Ectodermal cell (in vitro differentiated cells): ENCODE results near the gene AP1M1.

Source experiments
- H3K27ac ChIP-seq: 2 replicates; pipeline ENCODE4 v1.7.0; 2013; ENCODE audit warnings: mild to moderate bottlenecking, low read depth, low read length; ENCODE audit not compliant: insufficient read depth, poor library complexity, severe bottlenecking
- H3K27me3 ChIP-seq: 2 replicates; pipeline ENCODE4 v1.7.0; 2013; ENCODE audit warnings: mild to moderate bottlenecking, low read length; ENCODE audit not compliant: insufficient read depth, control insufficient read depth, poor library complexity, severe bottlenecking
- H3K36me3 ChIP-seq: one replicate; pipeline ENCODE4 v1.7.0; 2013; ENCODE audit warnings: low read length; ENCODE audit not compliant: control insufficient read depth, insufficient read depth
- H3K4me1 ChIP-seq: one replicate; pipeline ENCODE4 v1.7.0; 2013; ENCODE audit warnings: low read length; ENCODE audit not compliant: control insufficient read depth, insufficient read depth
- H3K4me3 ChIP-seq: 2 replicates; pipeline ENCODE4 v1.7.0; 2013; ENCODE audit warnings: low read depth, low read length, control low read depth; ENCODE audit not compliant: insufficient read depth
- H3K9me3 ChIP-seq: 2 replicates; pipeline ENCODE4 v1.7.0; 2013; ENCODE audit warnings: mild to moderate bottlenecking, low read length, moderate library complexity; ENCODE audit not compliant: control insufficient read depth
- WGBS, 2 experiments: methylation state at CpG; one replicate each; pipeline ENCODE4 v1.1.7; 2013; ENCODE audit warnings: missing lambda C conversion rate in 2 of 2; 5-methylcytosine and 5-hydroxymethylcytosine counted together

AP1M1 gene

DNA sequence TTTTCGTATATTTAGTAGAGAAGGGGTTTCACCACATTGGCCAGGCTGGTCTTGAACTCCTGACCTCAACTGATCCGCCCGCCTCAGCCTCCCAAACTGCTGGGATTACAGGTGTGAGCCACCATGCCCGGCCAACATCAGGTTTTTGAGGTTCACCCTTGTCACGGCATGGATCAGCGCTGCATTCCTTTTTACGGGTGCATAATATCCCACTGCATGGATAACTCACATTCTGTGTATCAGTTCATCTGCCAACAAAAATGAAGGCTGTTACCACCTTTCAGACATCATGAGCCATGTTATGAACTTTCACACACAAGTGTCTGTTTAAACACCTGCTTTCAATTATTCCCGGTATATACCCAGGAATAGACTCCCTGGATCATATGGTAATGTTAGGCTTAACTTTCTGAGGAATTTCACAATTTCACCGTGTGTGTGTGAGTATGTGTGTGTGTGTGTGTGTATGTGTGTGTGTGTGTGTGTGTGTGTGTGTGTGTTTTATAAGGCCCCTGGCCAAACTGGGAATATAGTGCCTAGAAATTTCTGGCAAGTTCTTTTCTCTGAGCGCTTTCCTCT, 52.2 kb downstream of the AP1M1 start:
- Histone ChIP-seq H3K27ac (no peak overlapping the region), H3K4me3 (no peak overlapping the region), H3K4me1 (no peaks in the 10 kb centered on the region), H3K36me3 (no peaks in the 10 kb centered on the region), H3K9me3 (no peaks in the 10 kb centered on the region), H3K27me3 (no peaks in the 10 kb centered on the region)
- 93 to 94% methylated on average over 10 of the region's 10 CpGs for WGBS, 2 experiments

DNA sequence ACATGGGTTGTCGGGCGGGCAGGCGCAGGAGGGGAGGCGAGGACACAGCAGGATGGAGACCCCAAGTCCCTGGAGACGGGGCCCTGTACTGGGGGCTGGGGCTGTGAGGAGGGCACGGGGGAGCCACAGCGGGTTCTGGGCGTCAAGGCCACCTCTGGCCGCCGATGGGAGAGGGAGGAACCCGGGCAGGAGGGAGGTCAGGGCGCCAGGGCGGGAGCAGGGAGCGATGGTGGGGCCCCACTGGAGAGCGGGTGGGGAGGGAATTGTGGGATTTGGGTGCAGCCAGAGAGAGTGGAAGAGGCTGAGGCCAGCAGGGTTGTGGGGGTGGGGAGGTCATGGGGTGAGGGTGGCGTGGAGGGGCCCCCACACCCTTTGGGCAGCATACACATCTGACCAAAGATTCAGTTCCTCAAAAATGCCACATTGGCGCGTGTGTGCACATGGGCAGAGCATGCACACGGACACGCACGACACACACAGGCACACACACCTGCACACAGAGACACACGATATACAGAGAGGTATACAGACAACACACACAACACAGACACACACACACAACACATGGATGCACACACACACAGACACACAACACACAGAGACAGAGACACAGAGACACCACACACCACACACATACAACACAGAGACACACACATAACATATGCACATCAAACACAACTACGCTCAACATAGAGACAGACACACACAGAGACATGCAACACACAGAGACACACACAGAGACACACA, 54.9 kb downstream of the AP1M1 start:
- Histone ChIP-seq H3K36me3 (no peaks in the 10 kb centered on the region), H3K27me3 (no peaks in the 10 kb centered on the region), H3K4me1 (no peaks in the 10 kb centered on the region), H3K27ac (no peak overlapping the region), H3K9me3 (no peaks in the 10 kb centered on the region), H3K4me3 (no peak overlapping the region)
- WGBS, 2 experiments = 90 to 91% methylated on average over 23 of the region's 23 CpGs

DNA sequence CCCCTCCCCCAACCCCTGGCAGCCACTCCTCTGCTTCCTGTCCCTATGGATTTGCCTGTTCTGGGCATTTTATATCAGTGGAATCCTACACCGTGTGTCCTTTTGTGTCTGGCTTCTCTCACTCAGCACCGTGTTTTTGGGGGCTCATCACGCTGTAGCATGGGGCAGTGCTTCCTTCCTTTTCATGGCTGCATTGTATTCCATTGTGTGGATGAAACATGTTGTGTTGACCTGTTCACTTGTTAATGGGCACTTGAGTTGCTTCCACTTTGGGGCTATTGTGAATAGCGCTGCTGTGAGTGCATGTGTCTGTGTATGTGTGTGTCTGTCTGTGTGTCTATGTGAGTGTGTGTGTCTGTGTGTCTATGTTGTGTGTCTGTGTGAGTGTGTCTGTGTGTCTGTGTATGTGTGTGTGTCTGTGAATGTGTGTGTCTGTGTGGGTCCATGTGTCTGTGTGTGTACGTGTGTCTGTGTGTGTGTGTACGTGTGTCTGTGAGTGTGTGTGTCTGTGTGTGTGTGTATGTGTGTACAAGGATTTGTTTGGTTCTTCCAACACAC, 57.2 kb downstream of the AP1M1 start:
- no peaks in the 10 kb centered on the region for H3K9me3 ChIP-seq
- no peak overlapping the region for H3K27ac ChIP-seq
- no peaks in the 10 kb centered on the region for H3K27me3 ChIP-seq
- no peak overlapping the region for H3K4me3 ChIP-seq
- WGBS, 2 experiments = 92 to 95% methylated on average over 6 of the region's 6 CpGs
- no peaks in the 10 kb centered on the region for H3K36me3 ChIP-seq
- no peaks in the 10 kb centered on the region for H3K4me1 ChIP-seq

DNA sequence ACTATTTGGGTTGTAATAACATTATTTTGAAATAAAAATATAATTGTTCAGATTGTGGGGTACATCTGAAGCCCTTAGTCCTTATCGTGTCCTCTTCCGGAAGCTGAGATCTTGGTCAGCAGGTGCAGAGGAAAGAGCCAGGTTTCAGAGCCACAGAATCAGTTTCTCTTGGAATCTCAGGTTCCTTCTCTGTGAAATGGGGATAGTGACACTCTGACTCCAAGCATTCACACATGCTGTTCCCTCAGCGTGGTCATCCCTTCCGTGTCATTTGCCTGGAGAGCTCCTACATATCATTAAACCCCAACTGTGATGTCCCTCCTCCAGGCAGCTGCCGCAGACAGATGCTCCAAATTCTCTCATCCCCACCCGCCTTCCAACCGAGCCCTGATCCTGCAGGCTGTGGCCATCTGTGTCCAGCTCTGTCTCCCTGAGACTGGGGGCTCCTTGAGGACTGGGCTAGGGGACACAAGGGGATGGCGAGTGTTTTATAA, 59.8 kb downstream of the AP1M1 start:
- 84 to 86% methylated on average over 8 of the region's 8 CpGs for WGBS, 2 experiments
- Histone ChIP-seq H3K27me3 (no peaks in the 10 kb centered on the region), H3K4me1 (no peaks in the 10 kb centered on the region), H3K27ac (no peak overlapping the region), H3K9me3 (no peaks in the 10 kb centered on the region), H3K4me3 (no peak overlapping the region), H3K36me3 (no peaks in the 10 kb centered on the region)

DNA sequence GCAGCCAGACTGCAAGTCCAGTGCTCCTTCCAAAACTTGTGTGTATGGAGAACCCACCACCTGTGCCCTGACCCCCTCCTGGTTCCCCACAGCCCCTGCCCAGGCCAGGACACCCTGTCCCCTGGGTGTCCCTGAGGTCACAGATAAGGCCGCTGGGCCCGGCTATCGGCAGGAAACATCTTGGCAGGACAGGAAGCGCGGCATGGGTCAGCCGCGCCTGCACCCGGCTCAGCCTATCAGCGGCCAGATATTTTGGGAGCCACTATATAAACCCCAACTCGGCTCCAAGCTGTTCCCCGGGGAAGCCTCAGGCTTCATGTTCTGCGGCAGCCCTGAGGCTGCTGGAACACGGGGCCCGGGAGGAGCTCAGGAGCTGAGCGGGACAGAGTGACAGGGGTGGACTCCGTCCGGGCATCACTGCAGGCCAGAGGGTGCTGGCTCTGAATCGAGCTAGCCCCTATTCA, 60.8 kb downstream of the AP1M1 start:
- no peaks in the 10 kb centered on the region for H3K4me1 ChIP-seq
- H3K9me3 ChIP-seq = no peaks in the 10 kb centered on the region
- H3K36me3 ChIP-seq = no peaks in the 10 kb centered on the region
- H3K27me3 ChIP-seq = no peaks in the 10 kb centered on the region
- H3K4me3 ChIP-seq = no peak overlapping the region
- H3K27ac ChIP-seq = no peak overlapping the region
- 86 to 90% methylated on average over 18 of the region's 18 CpGs for WGBS, 2 experiments

DNA sequence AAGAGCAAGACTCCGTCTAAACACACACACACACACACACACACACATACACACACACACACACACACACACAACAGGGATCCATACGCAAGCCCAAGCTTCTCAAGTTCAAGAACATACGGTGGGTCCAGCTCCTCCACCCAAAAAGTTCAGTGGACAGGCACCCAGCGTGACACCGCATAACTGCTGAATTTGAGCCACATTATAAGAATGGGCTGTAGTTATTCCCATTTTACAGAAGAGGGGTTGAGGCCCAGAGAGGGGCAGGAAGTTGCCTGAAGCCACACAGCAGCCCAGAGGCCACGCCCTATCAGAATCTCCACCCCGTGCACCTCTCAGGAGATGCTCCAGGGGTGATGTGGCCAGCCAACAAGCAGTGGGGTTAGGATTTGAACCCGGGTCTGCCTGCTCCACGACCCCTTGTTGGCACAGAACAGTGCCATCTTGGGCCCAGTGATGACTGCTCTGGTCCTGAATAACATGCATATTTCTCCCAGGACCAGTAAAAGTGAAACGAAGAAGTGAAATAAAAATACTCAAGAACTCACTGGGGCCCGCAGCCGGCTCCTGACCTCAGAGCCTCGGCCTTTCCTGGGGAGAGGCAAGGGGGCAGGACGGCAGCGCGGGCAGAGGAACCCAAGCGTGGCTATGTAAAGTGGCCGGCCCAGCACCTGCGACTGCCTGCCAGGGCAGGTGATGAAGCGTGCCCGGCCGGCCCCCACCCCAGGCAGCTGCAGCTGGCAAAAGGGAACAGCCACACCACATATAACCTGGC, 61.9 kb downstream of the AP1M1 start:
- H3K4me1 ChIP-seq = no peaks in the 10 kb centered on the region
- H3K27me3 ChIP-seq = no peaks in the 10 kb centered on the region
- H3K27ac ChIP-seq = no peak overlapping the region
- H3K9me3 ChIP-seq = no peaks in the 10 kb centered on the region
- no peak overlapping the region for H3K4me3 ChIP-seq
- no peaks in the 10 kb centered on the region for H3K36me3 ChIP-seq
- WGBS, 2 experiments = 88 to 92% methylated on average over 22 of the region's 22 CpGs

DNA sequence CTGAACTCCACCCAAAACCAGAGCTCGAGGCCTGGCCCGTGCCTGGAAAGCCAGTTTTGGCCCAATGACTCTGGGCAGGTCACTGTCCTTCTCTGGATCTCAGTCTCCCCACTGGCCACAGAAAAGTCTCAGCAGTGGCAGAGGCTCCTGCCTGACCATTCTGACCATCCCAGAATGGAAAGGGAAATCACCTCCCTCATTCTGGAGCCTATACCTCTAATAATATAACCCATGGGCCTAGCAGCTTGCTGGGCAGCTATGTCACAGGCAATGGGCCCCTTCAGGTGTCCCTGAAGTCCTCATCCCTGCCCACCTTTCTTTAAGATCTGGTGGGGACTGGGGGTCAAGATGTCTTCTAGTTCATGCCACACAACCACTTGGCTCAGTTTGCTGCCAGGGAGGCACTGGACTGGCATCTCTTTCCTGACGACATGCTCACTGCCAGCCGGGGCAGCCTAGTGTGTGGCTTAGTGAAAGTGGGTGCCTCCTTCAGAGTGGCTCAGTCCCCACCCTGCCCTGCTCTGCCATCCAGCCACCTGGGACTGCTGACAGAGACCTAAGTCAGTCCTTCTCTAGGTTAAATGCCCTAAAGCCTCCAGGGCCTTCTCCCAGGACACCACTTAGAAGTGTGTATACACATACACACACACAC, 62.6 kb downstream of the AP1M1 start:
- Histone ChIP-seq H3K4me1 (no peaks in the 10 kb centered on the region), H3K4me3 (no peak overlapping the region), H3K27ac (no peak overlapping the region), H3K36me3 (no peaks in the 10 kb centered on the region), H3K27me3 (no peaks in the 10 kb centered on the region), H3K9me3 (no peaks in the 10 kb centered on the region)
- 92 to 98% methylated on average over 4 of the region's 4 CpGs for WGBS, 2 experiments

DNA sequence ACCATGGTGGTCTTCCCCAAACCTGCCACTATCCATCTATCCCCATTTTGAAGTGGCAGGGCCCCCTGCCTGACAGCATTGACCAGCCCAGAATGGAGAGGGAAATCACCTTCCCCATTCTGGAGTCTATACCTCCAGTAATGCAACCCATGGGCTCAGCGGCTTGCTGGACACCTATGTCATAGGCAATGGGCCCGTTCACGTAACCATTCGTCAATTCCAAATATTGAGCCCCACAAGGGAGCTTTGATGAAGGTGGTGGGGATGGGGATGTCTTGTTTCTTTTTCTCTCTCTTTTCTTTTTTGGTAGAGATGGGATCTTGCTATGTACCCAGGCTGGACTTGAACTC, 63.1 kb downstream of the AP1M1 start:
- H3K4me1 ChIP-seq = no peaks in the 10 kb centered on the region
- no peak overlapping the region for H3K27ac ChIP-seq
- WGBS, 2 experiments = 91 to 97% methylated on average over 4 of the region's 4 CpGs
- H3K27me3 ChIP-seq = no peaks in the 10 kb centered on the region
- H3K9me3 ChIP-seq = no peaks in the 10 kb centered on the region
- no peak overlapping the region for H3K4me3 ChIP-seq
- H3K36me3 ChIP-seq = no peaks in the 10 kb centered on the region

DNA sequence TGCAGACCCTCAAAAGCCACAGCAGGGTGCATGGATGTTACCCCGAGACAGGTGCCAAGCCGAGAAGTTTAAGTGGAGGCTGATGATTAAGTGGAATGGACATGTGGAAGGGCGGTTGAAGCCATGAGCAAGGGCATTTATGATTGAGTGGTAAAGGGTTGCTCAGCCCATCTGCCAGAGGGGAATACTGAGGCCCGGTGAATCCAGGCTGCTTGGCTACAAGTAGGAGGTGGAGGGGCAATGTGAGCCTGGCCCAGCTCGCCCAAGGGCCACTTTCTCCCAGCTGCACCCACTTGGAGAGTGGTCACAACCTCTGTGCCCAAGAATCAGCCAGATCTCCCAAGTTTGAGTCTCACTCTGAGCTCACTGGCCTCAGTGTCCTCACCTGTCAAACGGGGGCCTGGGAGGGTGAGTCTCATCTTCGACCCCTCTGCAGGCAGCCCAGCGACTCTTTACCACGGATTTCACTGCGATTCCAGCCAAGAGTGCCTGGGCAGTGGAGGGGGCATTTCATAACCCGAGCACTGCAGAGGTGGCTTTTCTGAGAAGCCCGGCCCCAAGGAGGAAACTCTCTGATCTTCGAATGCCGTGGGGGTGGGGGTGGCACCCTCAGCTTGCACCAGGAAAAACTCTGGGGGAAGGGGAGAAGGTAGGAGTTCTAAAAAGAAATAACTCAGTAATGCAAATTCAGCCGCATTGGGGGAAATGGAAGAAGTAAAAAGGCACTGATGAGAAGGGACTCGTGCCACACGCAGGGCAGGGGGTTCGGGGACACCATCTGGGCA, 64.1 kb downstream of the AP1M1 start:
- Histone ChIP-seq H3K27ac (no peak overlapping the region), H3K4me3 (no peak overlapping the region), H3K27me3 (no peaks in the 10 kb centered on the region), H3K36me3 (no peaks in the 10 kb centered on the region), H3K9me3 (no peaks in the 10 kb centered on the region), H3K4me1 (no peaks in the 10 kb centered on the region)
- 81 to 84% methylated on average over 18 of the region's 18 CpGs for WGBS, 2 experiments
